GM12878 (cell line): ENCODE measurements around the gene HIVEP2. TPM values are rescaled to one million over a fixed set of nuclear protein-coding genes. Genes with fewer than 3 reads are reported as not detected.
A peak's percentile ranks its signal among the peaks of the same experiment; 100 is the strongest.

Experiments
- BACH1 ChIP-seq: fragments of 450-650 bp; IDR thresholded peaks from 2 replicates; pipeline ENCODE4 v1.6.1; 2017; ENCODE audit warnings: mild to moderate bottlenecking, borderline replicate concordance
- CUX1 ChIP-seq: IDR thresholded peaks from 2 replicates; pipeline ENCODE4 v1.6.1; 2012; ENCODE audit warnings: improper control_type of control experiment, low read depth, low read length; ENCODE audit not compliant: insufficient replicate concordance
- FOXM1 ChIP-seq: IDR thresholded peaks from 2 replicates; pipeline ENCODE4 v1.6.1; 2012; ENCODE audit warnings: low read depth, mild to moderate bottlenecking, inconsistent platforms, low read length, moderate library complexity
- GABPA ChIP-seq: IDR thresholded peaks from 2 replicates; pipeline ENCODE4 v1.6.1; 2014; ENCODE audit warnings: antibody characterized with exemption, low read depth, mild to moderate bottlenecking, inconsistent platforms
- MXI1 ChIP-seq: fragments of 150-350 bp; IDR thresholded peaks from 2 replicates; pipeline ENCODE4 v1.6.1; 2011; ENCODE audit warnings: low read depth, mild to moderate bottlenecking, inconsistent platforms, low read length, improper control_type of control experiment
- MYC ChIP-seq: IDR thresholded peaks from 2 replicates; pipeline ENCODE4 v1.6.1; 2011; ENCODE audit warnings: mild to moderate bottlenecking, low read length, moderate library complexity, inconsistent platforms; ENCODE audit not compliant: insufficient read depth, insufficient replicate concordance, insufficient read length, severe bottlenecking
- NFIC ChIP-seq: IDR thresholded peaks from 2 replicates; pipeline ENCODE4 v1.6.1; 2012; ENCODE audit warnings: low read depth, mild to moderate bottlenecking, inconsistent platforms, low read length, moderate library complexity
- NFYB ChIP-seq: IDR thresholded peaks from 2 replicates; pipeline ENCODE4 v1.6.1; 2011; ENCODE audit warnings: low read depth, mild to moderate bottlenecking, low read length, improper control_type of control experiment, moderate library complexity; ENCODE audit not compliant: insufficient read depth
- NR2C2 ChIP-seq: IDR thresholded peaks from 2 replicates; pipeline ENCODE4 v1.6.1; 2011; ENCODE audit warnings: borderline replicate concordance, low read depth; ENCODE audit not compliant: control insufficient read depth, insufficient read length
- RFX5 ChIP-seq: IDR thresholded peaks from 2 replicates; pipeline ENCODE4 v1.6.1; 2011; ENCODE audit warnings: low read depth, low read length, improper control_type of control experiment
- SUPT20H ChIP-seq: IDR thresholded peaks from 2 replicates; pipeline ENCODE4 v1.6.1; 2011; ENCODE audit warnings: low read depth, mild to moderate bottlenecking, low read length, moderate library complexity, borderline replicate concordance; ENCODE audit not compliant: control insufficient read depth
- ZSCAN29 ChIP-seq: fragments of 450-650 bp; IDR thresholded peaks from 2 replicates; pipeline ENCODE4 v1.6.1; 2017; ENCODE audit warnings: mild to moderate bottlenecking, moderate library complexity
- polyA plus RNA-seq, 11 experiments: library from polyadenylated mRNA; depleted of rRNA in 4 of 11; unstranded in 6 of 11; stranded (reverse) in 5 of 11; fragments of >200 nt; fragmentation: Nextera tagmentation in 4 of 11; fragmentation: Illumina TruSeq in 1 of 11; extraction: Ambion mirVana in 4 of 11; extraction: Trizol in 1 of 11; gene quantifications; 1 replicate in 1 of 11; 2 replicates in 10 of 11; pipeline versions ENCODE4 v1.2.1 to v1.2.3, GENCODE V29; 2011 to 2016; ENCODE audit warnings: inconsistent platforms in 2 of 11, missing spikeins in 2 of 11, low read depth in 1 of 11
- total RNA-seq, 4 experiments: library from RNA; depleted of rRNA in 3 of 4; stranded (reverse); fragments of >200 nt in 3 of 4; fragmentation: Illumina TruSeq in 1 of 4; extraction: Trizol in 1 of 4; gene quantifications; 2 replicates each; pipeline versions ENCODE4 v1.2.1 to v1.2.3, GENCODE V29; 2013 to 2021

HIVEP2 gene
- total and polyA plus RNA-seq, 10 of the 15 experiments (the other 5 are each of a cell fraction or from before 2014, with no cell fraction given): 1.2 to 15.7 (median 10.2) TPM

GRCh38 chr6:142886431-142887170, 58.4 kb downstream of the HIVEP2 start (continued):
- TF ChIP-seq CUX1: peak; percentile 51
- no peak for TF ChIP-seq SUPT20H
- TF ChIP-seq BACH1: peak; percentile 7
- no peak for TF ChIP-seq ZSCAN29
- TF ChIP-seq NR2C2: no peak
- peak; percentile 93 for TF ChIP-seq MXI1
- TF ChIP-seq FOXM1: 0 out of 2 replicates have a peak, but pooled peaks have one; percentile 43
- TF ChIP-seq RFX5: no peak
- TF ChIP-seq NFIC: peak; percentile 69
- TF ChIP-seq MYC: no peak
- TF ChIP-seq GABPA: peak; percentile 50; the same call in 1 of the 2 replicates
- TF ChIP-seq NFYB: no peak
